Measurements from ENCODE around the gene CHCHD6.

DNA sequence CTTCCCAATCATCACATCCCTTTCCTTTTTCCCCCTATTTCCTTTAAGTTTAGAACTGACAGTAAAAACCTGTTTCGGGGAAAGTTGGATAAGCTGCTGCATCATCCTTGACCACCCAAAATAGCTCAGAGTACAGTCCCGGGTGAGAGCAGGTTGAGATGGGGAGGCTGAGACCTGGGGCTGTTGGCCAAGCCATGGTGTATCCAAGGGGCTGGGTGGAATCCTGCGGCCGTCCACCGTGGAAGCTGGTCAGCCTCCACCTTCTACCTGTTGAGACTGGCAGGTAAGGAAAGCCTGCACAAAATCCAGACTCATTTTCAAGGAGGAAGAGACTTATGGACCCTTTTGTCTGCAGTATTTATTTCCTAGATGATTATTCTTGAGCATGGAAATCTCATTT is 150.6 kb downstream of the CHCHD6 start:
- TF ChIP-seq SP1 (IDR thresholded peaks at IDR 0.05) (no peak), HDGF (IDR thresholded peaks at IDR 0.05; ENCODE audit: borderline replicate concordance) (no peak), ELF4 (IDR thresholded peaks at IDR 0.05) (no peak), SUZ12 (IDR thresholded peaks at IDR 0.05) (no peak)

Measured in HEK293T (cell line).